Fibroblast of lung (primary cell): ENCODE results near the gene TTLL10. TPM values are rescaled to one million over a fixed set of nuclear protein-coding genes. Genes with fewer than 3 reads are reported as not detected.

Experiments used
- DNase-seq, 2 donors: peaks; one replicate each; pipeline versions ENCODE4 v3.0.0 to v3.0.0-alpha.2; 2010; ENCODE audit warnings: low read depth in 2 of 2
- H2AFZ ChIP-seq: 2 replicates; pipeline ENCODE4 v1.5.1; 2012; ENCODE audit warnings: low read length, control low read depth, inconsistent platforms
- H3K27ac ChIP-seq: 2 replicates; pipeline ENCODE4 v1.5.1; 2011; ENCODE audit warnings: low read length, control low read depth; ENCODE audit not compliant: insufficient read depth
- H3K27me3 ChIP-seq: 2 replicates; pipeline ENCODE4 v1.5.1; 2011; ENCODE audit warnings: mild to moderate bottlenecking, low read length; ENCODE audit not compliant: control insufficient read depth, insufficient read depth
- H3K36me3 ChIP-seq: 2 replicates; pipeline ENCODE4 v1.5.1; 2011; ENCODE audit warnings: low read length; ENCODE audit not compliant: control insufficient read depth, insufficient read depth
- H3K4me1 ChIP-seq: 2 replicates; pipeline ENCODE4 v1.5.1; 2011; ENCODE audit warnings: low read length; ENCODE audit not compliant: control insufficient read depth, insufficient read depth; ENCODE audit errors: extremely low read depth
- H3K4me2 ChIP-seq: 2 replicates; pipeline ENCODE4 v1.5.1; 2011; ENCODE audit warnings: low read length, control low read depth; ENCODE audit not compliant: insufficient read depth; ENCODE audit errors: extremely low read depth
- H3K4me3 ChIP-seq, 4 experiments: fragments of 200-600 bp in 1 of 4; sonication (generic) in 1 of 4; replicated peaks in 1 of 4; 2 replicates each; pipeline ENCODE4 v1.5.1; 2011 to 2016; ENCODE audit warnings: low read length in 4 of 4, low read depth in 3 of 4, mild to moderate bottlenecking in 3 of 4, control low read depth in 2 of 4, inconsistent platforms in 1 of 4, mixed read lengths in 1 of 4; ENCODE audit not compliant: insufficient read depth in 1 of 4; ENCODE audit errors: control extremely low read depth in 1 of 4
- H3K79me2 ChIP-seq: 2 replicates; pipeline ENCODE4 v1.5.1; 2012; ENCODE audit warnings: mild to moderate bottlenecking, low read length, inconsistent platforms; ENCODE audit not compliant: control insufficient read depth, insufficient read depth
- H3K9ac ChIP-seq: 2 replicates; pipeline ENCODE4 v1.5.1; 2011; ENCODE audit warnings: mild to moderate bottlenecking, low read length, control low read depth; ENCODE audit not compliant: insufficient read depth
- H3K9me3 ChIP-seq: 2 replicates; pipeline ENCODE4 v1.5.1; 2012; ENCODE audit warnings: low read depth, low read length; ENCODE audit not compliant: control insufficient read depth, insufficient read depth
- H4K20me1 ChIP-seq: 2 replicates; pipeline ENCODE4 v1.5.1; 2011; ENCODE audit warnings: low read length; ENCODE audit not compliant: control insufficient read depth, insufficient read depth; ENCODE audit errors: extremely low read depth
- CTCF ChIP-seq, 2 donors: IDR thresholded peaks in 1 of 2; conservative IDR thresholded peaks in 1 of 2; 1 replicate in 1 of 2; 2 replicates in 1 of 2; pipeline ENCODE4 v1.5.1; 2011 to 2012; ENCODE audit warnings: low read length in 2 of 2, control low read depth in 1 of 2, inconsistent platforms in 1 of 2, low read depth in 1 of 2, mild to moderate bottlenecking in 1 of 2
- EZH2 ChIP-seq: IDR thresholded peaks from 2 replicates; pipeline ENCODE4 v1.5.1; 2012; ENCODE audit warnings: low read length, control low read depth, mild to moderate bottlenecking; ENCODE audit errors: missing control alignments
- polyA plus RNA-seq, 2 donors: library from polyadenylated mRNA; depleted of rRNA in 1 of 2; stranded (reverse) in 1 of 2; unstranded in 1 of 2; fragments of >200 nt; gene quantifications; 2 replicates each; pipeline ENCODE4 v1.2.1, GENCODE V29; 2011 to 2012; ENCODE audit warnings: missing spikeins in 1 of 2
- total RNA-seq: library from RNA; depleted of rRNA; stranded (reverse); fragments of >200 nt; gene quantifications from 2 replicates; pipeline ENCODE4 v1.2.1, GENCODE V29; 2014

Gene TTLL10
- total and polyA plus RNA-seq, 2 donors (not counting 1 experiment from before 2014, with no cell fraction given), result not detected

GRCh38 chr1:1202831-1203560 lies 29.3 kb downstream of the TTLL10 start:
- no peaks in the 10 kb centered on the region for H3K4me1 ChIP-seq
- H2AFZ ChIP-seq, result no peak overlapping the region
- no peaks in the 10 kb centered on the region for H3K36me3 ChIP-seq
- no peaks in the 10 kb centered on the region for H3K79me2 ChIP-seq
- H3K9me3 ChIP-seq, result no peaks in the 10 kb centered on the region
- no peak overlapping the region for H3K9ac ChIP-seq
- H3K27me3 ChIP-seq, result no peaks in the 10 kb centered on the region
- H4K20me1 ChIP-seq, result no peaks in the 10 kb centered on the region
- no peak overlapping the region for H3K4me2 ChIP-seq
- H3K27ac ChIP-seq, result no peak overlapping the region
- no peak for DNase-seq
- TF ChIP-seq EZH2 (no peak), CTCF (conservative IDR thresholded peaks at IDR 0.05 in 1 of 2, IDR thresholded peaks at IDR 0.05 in 1 of 2; ENCODE audit: low read depth in 1 of 2, low read length in 2 of 2) (no peak)
- H3K4me3 ChIP-seq, result no peak overlapping the region

GRCh38 chr1:1203561-1204424 lies 30.1 kb downstream of the TTLL10 start:
- Histone ChIP-seq H3K4me1 (peaks cover 3% of the 10 kb centered on the region), H3K36me3 (no peaks in the 10 kb centered on the region), H3K27ac (no peak overlapping the region), H2AFZ (no peak overlapping the region), H3K9ac (no peak overlapping the region), H3K27me3 (no peaks in the 10 kb centered on the region), H4K20me1 (no peaks in the 10 kb centered on the region), H3K79me2 (no peaks in the 10 kb centered on the region), H3K4me3 (no peak overlapping the region), H3K4me2 (no peak overlapping the region), H3K9me3 (no peaks in the 10 kb centered on the region)
- TF ChIP-seq CTCF (conservative IDR thresholded peaks at IDR 0.05 in 1 of 2, IDR thresholded peaks at IDR 0.05 in 1 of 2; ENCODE audit: low read depth in 1 of 2, low read length in 2 of 2), result no peak
- no peak for TF ChIP-seq EZH2
- no peak for DNase-seq

- Histone ChIP-seq H3K79me2 (no peaks in the 10 kb centered on the region), H3K27ac (no peak overlapping the region), H3K4me2 (no peak overlapping the region), H3K36me3 (no peaks in the 10 kb centered on the region), H2AFZ (no peak overlapping the region), H3K4me1 (peaks cover 6% of the 10 kb centered on the region), H3K9ac (no peak overlapping the region), H4K20me1 (no peaks in the 10 kb centered on the region), H3K9me3 (no peaks in the 10 kb centered on the region), H3K27me3 (no peaks in the 10 kb centered on the region), H3K4me3 (no peak overlapping the region)
- TF ChIP-seq CTCF (conservative IDR thresholded peaks at IDR 0.05 in 1 of 2, IDR thresholded peaks at IDR 0.05 in 1 of 2; ENCODE audit: low read depth in 1 of 2, low read length in 2 of 2) (no peak), EZH2 (no peak)
- no peak for DNase-seq
Measured at GRCh38 chr1:1204425-1204920, 30.8 kb downstream of the TTLL10 start.
